ENCODE results near the gene DHDH.

The DHDH gene

GRCh38 chr19:48987323-48987722 lies 53.8 kb downstream of the DHDH start:
- Histone ChIP-seq H3K36me3 (peaks cover 47 to 75% (median 57%) of the 10 kb centered on the region in 3 donors), H3K4me1 (peaks cover 0 to 27% (median 24%) of the 10 kb centered on the region in 4 donors), H3K4me3 (no peak overlapping the region), H3K27me3 (no peaks in the 10 kb centered on the region), H3K27ac (no peak overlapping the region), H3K9me3 (no peaks in the 10 kb centered on the region)
- no peak for DNase-seq
- no peak for TF ChIP-seq CTCF (IDR thresholded peaks at IDR 0.05)
- intact Hi-C loops (cut with DNase I; ENCODE audit: low total_unique reads): no loop called here

GRCh38 chr19:48988286-48988685 lies 54.8 kb downstream of the DHDH start:
- H3K9me3 ChIP-seq: no peaks in the 10 kb centered on the region

GRCh38 chr19:48988860-48989259 lies 55.4 kb downstream of the DHDH start:
- H3K4me1 ChIP-seq: peaks cover 0 to 27% (median 24%) of the 10 kb centered on the region in 4 donors

More at GRCh38 chr19:48988286-48988685, 54.8 kb downstream of the DHDH start:
- no peaks in the 10 kb centered on the region for H3K27me3 ChIP-seq
- H3K4me3 ChIP-seq: no peak overlapping the region
- DNase-seq: no peak
- TF ChIP-seq CTCF (IDR thresholded peaks at IDR 0.05): no peak
- H3K36me3 ChIP-seq: peaks cover 38 to 65% (median 47%) of the 10 kb centered on the region in 3 donors
- H3K4me1 ChIP-seq: peaks cover 0 to 27% (median 24%) of the 10 kb centered on the region in 4 donors
- no peak overlapping the region for H3K27ac ChIP-seq
- intact Hi-C loops (cut with DNase I; ENCODE audit: low total_unique reads): no loop called here

DNA sequence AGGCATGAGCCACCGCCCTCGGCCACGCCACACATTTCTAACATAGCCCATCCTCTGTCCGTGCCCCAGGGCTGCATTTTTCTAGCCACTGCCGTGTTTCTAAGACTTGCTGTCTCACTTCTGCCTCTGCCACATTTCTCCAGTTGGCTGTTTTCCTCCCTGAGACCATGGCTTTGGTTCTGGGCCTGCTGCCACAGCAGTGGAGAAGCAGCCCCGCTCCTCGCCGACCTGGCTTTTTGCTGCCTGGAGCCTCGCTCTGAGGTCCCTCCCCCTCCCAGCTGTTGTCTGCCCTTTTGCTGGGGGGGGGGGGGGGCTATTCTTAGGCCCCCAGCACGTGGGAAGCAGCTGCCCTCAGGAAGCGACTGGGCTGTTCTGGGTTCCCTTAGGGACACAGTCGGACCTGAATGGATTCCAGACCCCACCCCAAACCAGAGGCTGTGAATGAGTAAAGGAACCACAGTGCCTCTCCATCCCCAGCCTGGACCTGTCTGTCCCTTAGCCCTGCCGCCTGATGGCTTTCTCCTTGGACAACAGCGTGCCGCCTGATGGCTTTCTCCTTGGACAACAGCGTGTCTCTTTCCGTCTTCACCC lies 56.3 kb downstream of the DHDH start:
- intact Hi-C loops (cut with DNase I; ENCODE audit: low total_unique reads): loop anchor here (10.0 kb wide), 1 partner anchor 345 kb away; the partner anchor contains the start of gene CA11
- Histone ChIP-seq H3K36me3 (peaks cover 24 to 51% (median 34%) of the 10 kb centered on the region in 3 donors), H3K4me1 (peaks cover 0 to 36% (median 32%) of the 10 kb centered on the region in 4 donors), H3K4me3 (no peak overlapping the region), H3K27ac (peak overlapping the region; percentile 16 to 98), H3K27me3 (no peaks in the 10 kb centered on the region), H3K9me3 (no peaks in the 10 kb centered on the region)
- no peak for DNase-seq
- no peak for TF ChIP-seq CTCF (IDR thresholded peaks at IDR 0.05)

More at GRCh38 chr19:48988860-48989259, 55.4 kb downstream of the DHDH start:
- Histone ChIP-seq H3K36me3 (peaks cover 34 to 61% (median 44%) of the 10 kb centered on the region in 3 donors), H3K9me3 (no peaks in the 10 kb centered on the region), H3K27me3 (no peaks in the 10 kb centered on the region), H3K27ac (no peak overlapping the region), H3K4me3 (no peak overlapping the region)
- no peak for DNase-seq
- no peak for TF ChIP-seq CTCF (IDR thresholded peaks at IDR 0.05)
- intact Hi-C loops (cut with DNase I; ENCODE audit: low total_unique reads): no loop called here

GRCh38 chr19:48990400-48990799 lies 56.9 kb downstream of the DHDH start:
- intact Hi-C loops (cut with DNase I; ENCODE audit: low total_unique reads): loop anchor here (10.0 kb wide), 1 partner anchor 346 kb away; the partner anchor contains the start of gene CA11
- Histone ChIP-seq H3K9me3 (no peaks in the 10 kb centered on the region), H3K36me3 (peaks cover 18 to 45% (median 28%) of the 10 kb centered on the region in 3 donors), H3K4me3 (no peak overlapping the region), H3K27me3 (no peaks in the 10 kb centered on the region), H3K27ac (peak overlapping the region in 1 of 2 donors; percentile 98), H3K4me1 (peaks cover 0 to 42% (median 33%) of the 10 kb centered on the region in 4 donors)
- TF ChIP-seq CTCF (IDR thresholded peaks at IDR 0.05): no peak
- DNase-seq: no peak
